Common myeloid progenitor, CD34-positive (primary cell): Measurements from ENCODE around the gene STAMBP.
"Not testable (repeated sequence)": the region's sequence is repeated elsewhere in the genome, so short reads cannot be mapped to it uniquely, and the experiment has no call there.

Experiments
- CTCF ChIA-PET: fragments of 350-600 bp; sonication (Branson Sonifier 250); formaldehyde crosslinking; loops from one replicate; lab custom pipeline; 2021; ENCODE audit warnings: antibody characterized with exemption; lab: Charles Lee
- POLR2A ChIA-PET: fragments of 350-600 bp; sonication (Branson Sonifier 250); formaldehyde crosslinking; loops from one replicate; lab custom pipeline; 2021; ENCODE audit warnings: antibody characterized with exemption; lab: Charles Lee
- DNase-seq, 3 donors: peaks; one replicate each; pipeline versions ENCODE4 v3.0.0 to v3.0.0-alpha.2; 2013
- H3K27ac ChIP-seq, 2 experiments: 1 replicate in 1 of 2; 2 replicates in 1 of 2; pipeline ENCODE4 v1.7.0; 2013; ENCODE audit warnings: inconsistent platforms in 2 of 2, low read length in 2 of 2, mild to moderate bottlenecking in 2 of 2, low read depth in 1 of 2, moderate library complexity in 1 of 2; ENCODE audit not compliant: severe bottlenecking in 2 of 2, insufficient read depth in 1 of 2, poor library complexity in 1 of 2
- H3K27me3 ChIP-seq, 5 experiments: replicated peaks in 2 of 5; 1 replicate in 3 of 5; 2 replicates in 2 of 5; pipeline versions ENCODE4 v1.6.1 to v1.7.0; 2013; ENCODE audit warnings: low read length in 4 of 5, mild to moderate bottlenecking in 2 of 5, moderate library complexity in 2 of 5, inconsistent platforms in 1 of 5; ENCODE audit not compliant: insufficient read depth in 5 of 5, control insufficient read depth in 4 of 5
- H3K36me3 ChIP-seq, 4 experiments: 1 replicate in 2 of 4; 2 replicates in 2 of 4; pipeline versions ENCODE4 v1.6.1 to v1.7.0; 2013; ENCODE audit warnings: low read length in 3 of 4, control low read depth in 1 of 4, mild to moderate bottlenecking in 1 of 4; ENCODE audit not compliant: control insufficient read depth in 4 of 4, insufficient read depth in 4 of 4
- H3K4me1 ChIP-seq, 4 experiments: 1 replicate in 3 of 4; 2 replicates in 1 of 4; pipeline versions ENCODE4 v1.6.1 to v1.7.1; 2013; ENCODE audit warnings: low read length in 3 of 4, mild to moderate bottlenecking in 3 of 4, control low read depth in 1 of 4, inconsistent platforms in 1 of 4, moderate library complexity in 1 of 4; ENCODE audit not compliant: control insufficient read depth in 4 of 4, insufficient read depth in 4 of 4; ENCODE audit errors: control extremely low read depth in 1 of 4
- H3K4me3 ChIP-seq, 7 experiments: 1 replicate in 4 of 7; 2 replicates in 3 of 7; pipeline versions ENCODE4 v1.5.1 to v1.7.0; 2013; ENCODE audit warnings: mild to moderate bottlenecking in 7 of 7, low read length in 6 of 7, moderate library complexity in 6 of 7, inconsistent platforms in 2 of 7, low read depth in 2 of 7, control low read depth in 1 of 7; ENCODE audit not compliant: insufficient read depth in 4 of 7, control insufficient read depth in 1 of 7; ENCODE audit errors: extremely low read depth in 1 of 7
- H3K9me3 ChIP-seq, 5 experiments: 1 replicate in 4 of 5; 2 replicates in 1 of 5; pipeline versions ENCODE4 v1.6.1 to v1.7.1; 2013; ENCODE audit warnings: low read length in 4 of 5, mild to moderate bottlenecking in 2 of 5, inconsistent platforms in 1 of 5, low read depth in 1 of 5, moderate library complexity in 1 of 5; ENCODE audit not compliant: control insufficient read depth in 4 of 5, insufficient read depth in 2 of 5; ENCODE audit errors: control extremely low read depth in 1 of 5
- WGBS: methylation state at CpG from one replicate; pipeline ENCODE4 v1.1.5; 2013; ENCODE audit not compliant: insufficient coverage; 5-methylcytosine and 5-hydroxymethylcytosine counted together

The STAMBP gene

GRCh38 chr2:73859721-73860586 is 31.2 kb downstream of the STAMBP start:
- CTCF ChIA-PET, result no interaction called here
- Histone ChIP-seq H3K9me3 (no peaks in the 10 kb centered on the region), H3K4me3 (no peak overlapping the region), H3K27ac (no peak overlapping the region), H3K36me3 (peaks cover 21 to 82% (median 59%) of the 10 kb centered on the region in 4 experiments), H3K4me1 (no peaks in the 10 kb centered on the region), H3K27me3 (no peaks in the 10 kb centered on the region)
- 96% methylated on average over 3 of the region's 6 CpGs for WGBS
- POLR2A ChIA-PET, result interaction anchor here (0.6 kb wide), 1 partner anchor 108 kb away, joined by 4 read pairs; no protein-coding TSS in a partner anchor
- peak in 2 of 3 donors; percentile 20 to 35 for DNase-seq

GRCh38 chr2:73862987-73863386 is 34.2 kb downstream of the STAMBP start:
- H3K36me3 ChIP-seq, result peaks cover 28 to 70% (median 54%) of the 10 kb centered on the region in 4 experiments
- ChIA-PET POLR2A (no interaction called here), CTCF (interaction anchor here (1.0 to 1.2 kb wide), 3 partner anchors 21 to 218 kb away, joined by 3 read pairs; no protein-coding TSS in a partner anchor)
- H3K4me3 ChIP-seq, result no peak overlapping the region
- 100% methylated on average over 1 of the region's 2 CpGs for WGBS
- H3K4me1 ChIP-seq, result no peaks in the 10 kb centered on the region
- H3K9me3 ChIP-seq, result no peaks in the 10 kb centered on the region
- H3K27me3 ChIP-seq, result no peaks in the 10 kb centered on the region
- H3K27ac ChIP-seq, result no peak overlapping the region
- DNase-seq, result no peak

GRCh38 chr2:73868204-73868978 is 39.6 kb downstream of the STAMBP start:
- peaks cover 20 to 36% (median 32%) of the 10 kb centered on the region in 4 experiments for H3K36me3 ChIP-seq
- CTCF ChIA-PET, result interaction anchor here (0.7 kb wide), 1 partner anchor 32 kb away, joined by 3 read pairs; no protein-coding TSS in a partner anchor
- H3K27ac ChIP-seq, result no peak overlapping the region
- no peak for DNase-seq
- 93% methylated on average over 3 of the region's 9 CpGs for WGBS
- no peak overlapping the region for H3K4me3 ChIP-seq
- no peaks in the 10 kb centered on the region for H3K9me3 ChIP-seq
- H3K27me3 ChIP-seq, result no peaks in the 10 kb centered on the region
- no peaks in the 10 kb centered on the region for H3K4me1 ChIP-seq
- POLR2A ChIA-PET, result no interaction called here

GRCh38 chr2:73870084-73870483 is 41.3 kb downstream of the STAMBP start:
- no peak for DNase-seq
- Histone ChIP-seq H3K9me3 (no peaks in the 10 kb centered on the region), H3K27ac (no peak overlapping the region), H3K36me3 (peaks cover 16 to 19% (median 17%) of the 10 kb centered on the region in 4 experiments), H3K27me3 (no peaks in the 10 kb centered on the region), H3K4me3 (no peak overlapping the region), H3K4me1 (no peaks in the 10 kb centered on the region)
- 95% methylated on average over 3 of the region's 4 CpGs for WGBS
- POLR2A ChIA-PET, result no interaction called here
- CTCF ChIA-PET, result no interaction called here

GRCh38 chr2:73877071-73877802 is 48.5 kb downstream of the STAMBP start:
- WGBS, result 92% methylated on average over 6 of the region's 9 CpGs
- Histone ChIP-seq H3K27ac (no peak overlapping the region), H3K36me3 (no peaks in the 10 kb centered on the region), H3K9me3 (no peaks in the 10 kb centered on the region), H3K27me3 (no peaks in the 10 kb centered on the region), H3K4me3 (no peak overlapping the region), H3K4me1 (no peaks in the 10 kb centered on the region)
- ChIA-PET CTCF (interaction anchor here (0.7 kb wide), 1 partner anchor 32 kb away, joined by 3 read pairs; no protein-coding TSS in a partner anchor), POLR2A (no interaction called here)
- DNase-seq, result peak in 2 of 3 donors; percentile 27 to 38

GRCh38 chr2:73877984-73878383 is 49.2 kb downstream of the STAMBP start:
- H3K4me1 ChIP-seq, POLR2A ChIA-PET, CTCF ChIA-PET, H3K4me3 ChIP-seq, H3K27ac ChIP-seq, H3K9me3 ChIP-seq, DNase-seq, H3K27me3 ChIP-seq, H3K36me3 ChIP-seq: not testable (repeated sequence)
- WGBS, result 100% methylated on average over 2 of the region's 5 CpGs
